GM23338 (cell line): Measurements from ENCODE around the gene PPP6R2. TPM values are rescaled to one million over a fixed set of nuclear protein-coding genes. Genes with fewer than 3 reads are reported as not detected.

Source experiments
- ATAC-seq: fragments of 200-7000 bp; cut with Tn5 transposase; 3 replicates; pipeline ENCODE4 v1.9.1; 2020
- DNase-seq: peaks from one replicate; pipeline ENCODE4 v3.0.0-alpha.2; 2015; ENCODE audit warnings: low spot score
- H2AFZ ChIP-seq: fragments of 200-600 bp; sonication (generic); 2 replicates; pipeline ENCODE4 v1.8.0; 2016; ENCODE audit warnings: antibody characterized with exemption, mild to moderate bottlenecking, moderate library complexity
- H3F3A ChIP-seq: fragments of 200-600 bp; sonication (generic); replicated peaks from 2 replicates; pipeline ENCODE4 v1.8.0; 2017; ENCODE audit warnings: antibody characterized with exemption, mixed run types, low read depth
- H3K27ac ChIP-seq: fragments of 200-600 bp; sonication (generic); 2 replicates; pipeline ENCODE4 v1.6.1; 2016; ENCODE audit warnings: low read depth
- H3K27me3 ChIP-seq: fragments of 200-600 bp; sonication (generic); 2 replicates; pipeline ENCODE4 v1.8.0; 2016; ENCODE audit warnings: mild to moderate bottlenecking, mixed run types, moderate library complexity; ENCODE audit not compliant: insufficient read depth
- H3K36me3 ChIP-seq: fragments of 200-600 bp; sonication (generic); 2 replicates; pipeline ENCODE4 v1.8.0; 2016; ENCODE audit warnings: mild to moderate bottlenecking; ENCODE audit not compliant: insufficient read depth
- H3K4me1 ChIP-seq: fragments of 200-600 bp; sonication (generic); 2 replicates; pipeline ENCODE4 v1.8.0; 2016; ENCODE audit warnings: mild to moderate bottlenecking, moderate library complexity; ENCODE audit not compliant: insufficient read depth
- H3K4me2 ChIP-seq: fragments of 200-600 bp; sonication (generic); 2 replicates; pipeline ENCODE4 v1.7.1; 2017; ENCODE audit warnings: mixed run types
- H3K4me3 ChIP-seq: fragments of 200-600 bp; sonication (generic); 2 replicates; pipeline ENCODE4 v1.6.1; 2016; ENCODE audit warnings: mixed run types
- H3K79me2 ChIP-seq: fragments of 200-600 bp; sonication (generic); replicated peaks from 2 replicates; pipeline ENCODE4 v1.8.0; 2017; ENCODE audit warnings: mild to moderate bottlenecking; ENCODE audit not compliant: insufficient read depth
- H3K9me2 ChIP-seq: fragments of 200-600 bp; sonication (generic); 2 replicates; pipeline ENCODE4 v1.8.0; 2017; ENCODE audit not compliant: insufficient read depth
- H4K20me1 ChIP-seq: fragments of 200-600 bp; sonication (generic); replicated peaks from 2 replicates; pipeline ENCODE4 v1.8.0; 2017; ENCODE audit warnings: mild to moderate bottlenecking; ENCODE audit not compliant: insufficient read depth
- H3K27ac Mint-ChIP-seq: 2 replicates; pipeline ENCODE4 v1.8.0; 2020; ENCODE audit warnings: inconsistent platforms, mild to moderate bottlenecking, moderate library complexity, mixed read lengths
- H3K27me3 Mint-ChIP-seq: 3 replicates; pipeline ENCODE4 v1.8.0; 2022; ENCODE audit warnings: low read depth, mild to moderate bottlenecking, moderate library complexity, mixed read lengths, inconsistent platforms; ENCODE audit not compliant: insufficient read depth, poor library complexity
- H3K36me3 Mint-ChIP-seq: 3 replicates; pipeline ENCODE4 v1.8.0; 2021; ENCODE audit warnings: low read depth, mild to moderate bottlenecking, inconsistent platforms, moderate library complexity, mixed read lengths
- H3K4me1 Mint-ChIP-seq: 3 replicates; pipeline ENCODE4 v1.8.0; 2020; ENCODE audit warnings: mild to moderate bottlenecking, inconsistent platforms, mixed read lengths
- H3K4me3 Mint-ChIP-seq: 3 replicates; pipeline ENCODE4 v1.8.0; 2021; ENCODE audit warnings: moderate library complexity, mild to moderate bottlenecking, inconsistent platforms, mixed read lengths
- H3K9me3 Mint-ChIP-seq: 3 replicates; pipeline ENCODE4 v1.8.0; 2020; ENCODE audit warnings: moderate library complexity, mild to moderate bottlenecking, inconsistent platforms, mixed read lengths
- CREB1 ChIP-seq: fragments of 250-450 bp; sonication (Bioruptor Pico); IDR thresholded peaks from 2 replicates; pipeline ENCODE4 v1.5.0; 2020; ENCODE audit warnings: low read depth, mild to moderate bottlenecking, moderate library complexity
- EZH2 ChIP-seq: fragments of 200-600 bp; sonication (generic); IDR thresholded peaks from one replicate; pipeline ENCODE4 v1.8.0; 2017; ENCODE audit warnings: antibody characterized with exemption, mild to moderate bottlenecking, low read depth; ENCODE audit not compliant: unreplicated experiment
- EZH2phosphoT487 ChIP-seq: fragments of 200-600 bp; sonication (generic); IDR thresholded peaks from one replicate; pipeline ENCODE4 v1.8.1; 2018; ENCODE audit warnings: antibody characterized with exemption; ENCODE audit not compliant: unreplicated experiment
- JUNB ChIP-seq: IDR thresholded peaks from one replicate; pipeline ENCODE4 v1.6.1; 2016; ENCODE audit warnings: antibody characterized with exemption; ENCODE audit not compliant: unreplicated experiment
- NANOG ChIP-seq: IDR thresholded peaks from 2 replicates; pipeline ENCODE4 v1.6.1; 2016; ENCODE audit warnings: antibody characterized with exemption, borderline replicate concordance
- POLR2AphosphoS5 ChIP-seq: IDR thresholded peaks from 2 replicates; pipeline ENCODE4 v1.6.1; 2016; ENCODE audit warnings: antibody characterized with exemption, low read depth
- REST ChIP-seq: IDR thresholded peaks from one replicate; pipeline ENCODE4 v1.6.1; 2018; ENCODE audit warnings: antibody characterized with exemption; ENCODE audit not compliant: unreplicated experiment
- STAT1 ChIP-seq: IDR thresholded peaks from one replicate; pipeline ENCODE4 v1.6.1; 2016; ENCODE audit warnings: antibody characterized with exemption; ENCODE audit not compliant: unreplicated experiment
- ZNF114 ChIP-seq: fragments of 250-450 bp; sonication (Bioruptor Pico); IDR thresholded peaks from 2 replicates; pipeline ENCODE4 v1.5.0; 2020; ENCODE audit warnings: mild to moderate bottlenecking, moderate library complexity
- ZNF331 ChIP-seq: fragments of 250-450 bp; sonication (Bioruptor Pico); IDR thresholded peaks from 2 replicates; pipeline ENCODE4 v1.5.0; 2020; ENCODE audit warnings: low read depth, mild to moderate bottlenecking, moderate library complexity
- ZNF462 ChIP-seq: fragments of 250-450 bp; sonication (Bioruptor Pico); IDR thresholded peaks from 2 replicates; pipeline ENCODE4 v1.5.0; 2020; ENCODE audit warnings: mild to moderate bottlenecking, moderate library complexity
- polyA plus RNA-seq: library from polyadenylated mRNA; unstranded; fragments of >200 nt; fragmentation: Nextera tagmentation; extraction: Ambion mirVana; gene quantifications from 2 replicates; pipeline ENCODE4 v1.2.1, GENCODE V29; 2016
- total RNA-seq: library from RNA; depleted of rRNA; stranded (reverse); fragments of >200 nt; shearing (Covaris generic); gene quantifications from 2 replicates; pipeline ENCODE4 v1.2.3, GENCODE V29; 2014
- TF ChIP-seq, protein P1 (sequence below), 2 experiments: fragments of 200-600 bp in 1 of 2; sonication (generic) in 1 of 2; conservative IDR thresholded peaks; 2 replicates each; pipeline versions ENCODE4 v1.5.1 to v1.6.1; 2016 to 2017; ENCODE audit warnings: antibody characterized with exemption in 2 of 2, low read depth in 2 of 2, mild to moderate bottlenecking in 2 of 2, moderate library complexity in 1 of 2
- TF ChIP-seq, protein P2 (sequence below): IDR thresholded peaks from 2 replicates; pipeline ENCODE4 v1.6.1; 2016; ENCODE audit warnings: antibody characterized with exemption

PPP6R2 gene
- total and polyA plus RNA-seq, 2 experiments from 2014 or later, result 11.9 to 45.8 TPM

GRCh38 chr22:50437511-50438304 is 94.6 kb downstream of the PPP6R2 start:
- H3F3A ChIP-seq, result no peaks in the 10 kb centered on the region
- ATAC-seq (no peak), DNase-seq (no peak)
- H3K27ac ChIP-seq, result no peak overlapping the region
- Mint-ChIP-seq H3K36me3 (0 out of 3 replicates have a peak, but pooled peaks cover 6% of the 10 kb centered on the region), H3K27me3 (peaks cover 12% of the 10 kb centered on the region), H3K4me3 (no peak overlapping the region), H3K27ac (no peak overlapping the region), H3K9me3 (no peaks in the 10 kb centered on the region), H3K4me1 (no peaks in the 10 kb centered on the region)
- no peak overlapping the region for H3K4me3 ChIP-seq
- TF ChIP-seq CREB1 (CRISPR knock-in tag), result no peak
- TF ChIP-seq STAT1, result no peak
- no peak for TF ChIP-seq ZNF114
- no peak for TF ChIP-seq ZNF462 (CRISPR knock-in tag)
- TF ChIP-seq, protein P1, sequence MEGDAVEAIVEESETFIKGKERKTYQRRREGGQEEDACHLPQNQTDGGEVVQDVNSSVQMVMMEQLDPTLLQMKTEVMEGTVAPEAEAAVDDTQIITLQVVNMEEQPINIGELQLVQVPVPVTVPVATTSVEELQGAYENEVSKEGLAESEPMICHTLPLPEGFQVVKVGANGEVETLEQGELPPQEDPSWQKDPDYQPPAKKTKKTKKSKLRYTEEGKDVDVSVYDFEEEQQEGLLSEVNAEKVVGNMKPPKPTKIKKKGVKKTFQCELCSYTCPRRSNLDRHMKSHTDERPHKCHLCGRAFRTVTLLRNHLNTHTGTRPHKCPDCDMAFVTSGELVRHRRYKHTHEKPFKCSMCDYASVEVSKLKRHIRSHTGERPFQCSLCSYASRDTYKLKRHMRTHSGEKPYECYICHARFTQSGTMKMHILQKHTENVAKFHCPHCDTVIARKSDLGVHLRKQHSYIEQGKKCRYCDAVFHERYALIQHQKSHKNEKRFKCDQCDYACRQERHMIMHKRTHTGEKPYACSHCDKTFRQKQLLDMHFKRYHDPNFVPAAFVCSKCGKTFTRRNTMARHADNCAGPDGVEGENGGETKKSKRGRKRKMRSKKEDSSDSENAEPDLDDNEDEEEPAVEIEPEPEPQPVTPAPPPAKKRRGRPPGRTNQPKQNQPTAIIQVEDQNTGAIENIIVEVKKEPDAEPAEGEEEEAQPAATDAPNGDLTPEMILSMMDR (conservative IDR thresholded peaks at IDR 0.05; ENCODE audit: low read depth in 2 of 2), result no peak
- no peak for TF ChIP-seq EZH2
- TF ChIP-seq NANOG, result no peak
- no peak for TF ChIP-seq REST
- no peak for TF ChIP-seq POLR2AphosphoS5
- TF ChIP-seq, protein P2, sequence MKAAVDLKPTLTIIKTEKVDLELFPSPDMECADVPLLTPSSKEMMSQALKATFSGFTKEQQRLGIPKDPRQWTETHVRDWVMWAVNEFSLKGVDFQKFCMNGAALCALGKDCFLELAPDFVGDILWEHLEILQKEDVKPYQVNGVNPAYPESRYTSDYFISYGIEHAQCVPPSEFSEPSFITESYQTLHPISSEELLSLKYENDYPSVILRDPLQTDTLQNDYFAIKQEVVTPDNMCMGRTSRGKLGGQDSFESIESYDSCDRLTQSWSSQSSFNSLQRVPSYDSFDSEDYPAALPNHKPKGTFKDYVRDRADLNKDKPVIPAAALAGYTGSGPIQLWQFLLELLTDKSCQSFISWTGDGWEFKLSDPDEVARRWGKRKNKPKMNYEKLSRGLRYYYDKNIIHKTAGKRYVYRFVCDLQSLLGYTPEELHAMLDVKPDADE, result no peak
- no peak for TF ChIP-seq EZH2phosphoT487
- TF ChIP-seq ZNF331, result no peak
- no peak for TF ChIP-seq JUNB
- no peaks in the 10 kb centered on the region for H4K20me1 ChIP-seq
- no peaks in the 10 kb centered on the region for H3K27me3 ChIP-seq
- no peaks in the 10 kb centered on the region for H3K36me3 ChIP-seq
- H3K4me2 ChIP-seq, result no peak overlapping the region
- no peak overlapping the region for H2AFZ ChIP-seq
- H3K79me2 ChIP-seq, result no peaks in the 10 kb centered on the region
- H3K4me1 ChIP-seq, result no peaks in the 10 kb centered on the region
- H3K9me2 ChIP-seq, result no peaks in the 10 kb centered on the region
